T-helper 2 cell treated with Interferon-gamma antibody and Interleukin-4, amounts not matched to agents 5 μg/mL and 100 μg/mL, for 36 hours (primary cell): ENCODE data around the gene PTK6.

Experiments
- DNase-seq: peaks from one replicate; pipeline ENCODE4 v3.0.0; 2021; ENCODE audit warnings: low spot score
- H3K27ac Mint-ChIP-seq: one replicate; pipeline ENCODE4 v1.8.0; 2021; ENCODE audit warnings: mild to moderate bottlenecking, mixed read lengths
- H3K27me3 Mint-ChIP-seq: one replicate; pipeline ENCODE4 v1.8.0; 2021; ENCODE audit warnings: low read depth, mixed read lengths
- H3K36me3 Mint-ChIP-seq: one replicate; pipeline ENCODE4 v1.8.0; 2021; ENCODE audit warnings: low read depth, mixed read lengths
- H3K4me1 Mint-ChIP-seq: one replicate; pipeline ENCODE4 v1.8.0; 2021; ENCODE audit warnings: low read depth, mixed read lengths
- H3K4me3 Mint-ChIP-seq: one replicate; pipeline ENCODE4 v1.8.0; 2022; ENCODE audit warnings: mild to moderate bottlenecking, moderate library complexity, mixed read lengths
- H3K9me3 Mint-ChIP-seq: one replicate; pipeline ENCODE4 v1.8.0; 2021; ENCODE audit warnings: mixed read lengths

The PTK6 gene

GRCh38 chr20:63493563-63494020, 43.6 kb downstream of the PTK6 start:
- H3K4me1 Mint-ChIP-seq = no peaks in the 10 kb centered on the region
- H3K27me3 Mint-ChIP-seq = peaks cover 23% of the 10 kb centered on the region
- no peak overlapping the region for H3K27ac Mint-ChIP-seq
- H3K9me3 Mint-ChIP-seq = no peaks in the 10 kb centered on the region
- H3K36me3 Mint-ChIP-seq = no peaks in the 10 kb centered on the region
- H3K4me3 Mint-ChIP-seq = no peak overlapping the region
- no peak for DNase-seq

DNA sequence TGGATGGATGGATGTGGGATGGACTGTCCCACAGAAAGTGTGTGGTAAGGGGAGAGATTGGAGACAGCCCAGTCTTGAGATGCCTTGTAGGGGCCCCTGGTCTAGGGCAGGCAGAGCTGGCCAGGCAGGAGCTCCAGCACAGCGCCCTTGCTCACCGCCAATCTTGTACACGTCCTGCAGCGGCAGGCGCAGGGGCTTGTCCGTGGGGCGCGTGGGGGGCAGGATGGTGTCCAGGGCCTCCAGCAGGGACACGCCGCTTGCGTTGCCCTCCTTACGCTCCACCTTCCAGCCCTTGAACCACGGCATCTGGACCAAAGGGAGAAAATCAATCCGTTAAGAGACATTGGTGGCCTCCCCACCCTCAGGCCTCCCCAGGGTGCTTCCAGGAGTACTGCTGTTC, 44.2 kb downstream of the PTK6 start:
- no peak for DNase-seq
- Mint-ChIP-seq H3K27ac (no peak overlapping the region), H3K36me3 (no peaks in the 10 kb centered on the region), H3K4me3 (no peak overlapping the region), H3K27me3 (peaks cover 21% of the 10 kb centered on the region), H3K4me1 (no peaks in the 10 kb centered on the region), H3K9me3 (no peaks in the 10 kb centered on the region)

DNA sequence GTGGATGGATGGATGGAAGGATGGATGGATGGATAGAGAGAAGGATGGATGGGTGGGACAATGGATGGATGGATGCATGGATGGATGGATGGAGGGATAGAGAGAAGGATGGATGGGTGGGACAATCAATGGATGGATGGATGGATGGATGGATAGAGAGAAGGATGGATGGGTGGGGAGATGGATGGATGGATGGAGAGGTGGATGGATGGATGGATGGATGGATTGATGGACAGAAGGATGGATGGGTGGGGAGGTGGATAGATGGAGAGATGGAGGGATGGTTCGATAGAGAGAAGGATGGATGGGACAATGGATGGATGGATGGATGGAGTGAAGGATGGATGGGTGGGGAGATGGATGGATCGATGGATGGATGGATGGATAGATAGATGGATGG, 44.7 kb downstream of the PTK6 start:
- H3K9me3 Mint-ChIP-seq = no peaks in the 10 kb centered on the region
- no peak overlapping the region for H3K27ac Mint-ChIP-seq
- DNase-seq = no peak
- no peaks in the 10 kb centered on the region for H3K4me1 Mint-ChIP-seq
- no peak overlapping the region for H3K4me3 Mint-ChIP-seq
- peaks cover 19% of the 10 kb centered on the region for H3K27me3 Mint-ChIP-seq
- H3K36me3 Mint-ChIP-seq = no peaks in the 10 kb centered on the region

GRCh38 chr20:63491635-63492230, 45.4 kb downstream of the PTK6 start:
- Mint-ChIP-seq H3K4me1 (no peaks in the 10 kb centered on the region), H3K27me3 (peaks cover 17% of the 10 kb centered on the region), H3K4me3 (no peak overlapping the region), H3K36me3 (no peaks in the 10 kb centered on the region), H3K9me3 (no peaks in the 10 kb centered on the region), H3K27ac (no peak overlapping the region)
- no peak for DNase-seq

- no peak for DNase-seq
- Mint-ChIP-seq H3K27me3 (peaks cover 10% of the 10 kb centered on the region), H3K27ac (no peak overlapping the region), H3K4me3 (no peak overlapping the region), H3K4me1 (no peaks in the 10 kb centered on the region), H3K9me3 (no peaks in the 10 kb centered on the region), H3K36me3 (no peaks in the 10 kb centered on the region)
Measured at GRCh38 chr20:63491078-63491477, 46.1 kb downstream of the PTK6 start.

DNA sequence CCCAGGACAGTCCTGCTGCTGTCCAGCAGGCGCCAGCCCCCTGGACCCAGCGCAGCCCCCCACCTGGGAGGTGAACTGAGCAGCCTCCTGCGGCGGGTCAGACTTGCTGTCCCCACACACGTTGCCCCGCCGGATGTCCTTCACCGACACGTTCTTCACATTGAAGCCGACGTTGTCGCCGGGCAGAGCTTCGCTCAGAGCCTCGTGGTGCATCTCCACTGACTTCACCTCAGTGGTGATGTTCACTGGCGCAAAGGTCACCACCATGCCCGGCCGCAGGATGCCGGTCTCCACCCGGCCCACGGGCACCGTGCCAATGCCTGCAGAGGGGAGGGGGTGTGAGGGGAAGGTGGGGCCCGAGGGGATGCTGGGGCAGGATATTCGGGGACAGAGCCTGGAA, 46.8 kb downstream of the PTK6 start:
- H3K27me3 Mint-ChIP-seq = peaks cover 10% of the 10 kb centered on the region
- H3K4me3 Mint-ChIP-seq = no peak overlapping the region
- H3K9me3 Mint-ChIP-seq = no peaks in the 10 kb centered on the region
- no peak for DNase-seq
- H3K4me1 Mint-ChIP-seq = no peaks in the 10 kb centered on the region
- H3K27ac Mint-ChIP-seq = no peak overlapping the region
- no peaks in the 10 kb centered on the region for H3K36me3 Mint-ChIP-seq

GRCh38 chr20:63488315-63489251, 48.6 kb downstream of the PTK6 start:
- H3K27me3 Mint-ChIP-seq = peaks cover 10% of the 10 kb centered on the region

GRCh38 chr20:63487781-63488241, 49.4 kb downstream of the PTK6 start:
- no peak for DNase-seq
- Mint-ChIP-seq H3K27ac (no peak overlapping the region), H3K36me3 (no peaks in the 10 kb centered on the region), H3K9me3 (no peaks in the 10 kb centered on the region), H3K27me3 (peaks cover 10% of the 10 kb centered on the region), H3K4me1 (no peaks in the 10 kb centered on the region), H3K4me3 (no peak overlapping the region)

More at GRCh38 chr20:63488315-63489251, 48.6 kb downstream of the PTK6 start:
- no peak for DNase-seq
- Mint-ChIP-seq H3K27ac (no peak overlapping the region), H3K4me3 (no peak overlapping the region), H3K4me1 (no peaks in the 10 kb centered on the region), H3K36me3 (no peaks in the 10 kb centered on the region), H3K9me3 (no peaks in the 10 kb centered on the region)

- Mint-ChIP-seq H3K9me3 (no peaks in the 10 kb centered on the region), H3K4me3 (no peak overlapping the region), H3K4me1 (no peaks in the 10 kb centered on the region), H3K36me3 (no peaks in the 10 kb centered on the region), H3K27me3 (peaks cover 10% of the 10 kb centered on the region), H3K27ac (no peak overlapping the region)
- DNase-seq = no peak
Measured at GRCh38 chr20:63487116-63487764, 49.9 kb downstream of the PTK6 start.

- no peaks in the 10 kb centered on the region for H3K36me3 Mint-ChIP-seq
- peaks cover 14% of the 10 kb centered on the region for H3K27me3 Mint-ChIP-seq
- DNase-seq = no peak
- H3K4me1 Mint-ChIP-seq = no peaks in the 10 kb centered on the region
- H3K9me3 Mint-ChIP-seq = no peaks in the 10 kb centered on the region
- no peak overlapping the region for H3K4me3 Mint-ChIP-seq
- no peak overlapping the region for H3K27ac Mint-ChIP-seq
Measured at GRCh38 chr20:63486300-63486855, 50.8 kb downstream of the PTK6 start.

DNA sequence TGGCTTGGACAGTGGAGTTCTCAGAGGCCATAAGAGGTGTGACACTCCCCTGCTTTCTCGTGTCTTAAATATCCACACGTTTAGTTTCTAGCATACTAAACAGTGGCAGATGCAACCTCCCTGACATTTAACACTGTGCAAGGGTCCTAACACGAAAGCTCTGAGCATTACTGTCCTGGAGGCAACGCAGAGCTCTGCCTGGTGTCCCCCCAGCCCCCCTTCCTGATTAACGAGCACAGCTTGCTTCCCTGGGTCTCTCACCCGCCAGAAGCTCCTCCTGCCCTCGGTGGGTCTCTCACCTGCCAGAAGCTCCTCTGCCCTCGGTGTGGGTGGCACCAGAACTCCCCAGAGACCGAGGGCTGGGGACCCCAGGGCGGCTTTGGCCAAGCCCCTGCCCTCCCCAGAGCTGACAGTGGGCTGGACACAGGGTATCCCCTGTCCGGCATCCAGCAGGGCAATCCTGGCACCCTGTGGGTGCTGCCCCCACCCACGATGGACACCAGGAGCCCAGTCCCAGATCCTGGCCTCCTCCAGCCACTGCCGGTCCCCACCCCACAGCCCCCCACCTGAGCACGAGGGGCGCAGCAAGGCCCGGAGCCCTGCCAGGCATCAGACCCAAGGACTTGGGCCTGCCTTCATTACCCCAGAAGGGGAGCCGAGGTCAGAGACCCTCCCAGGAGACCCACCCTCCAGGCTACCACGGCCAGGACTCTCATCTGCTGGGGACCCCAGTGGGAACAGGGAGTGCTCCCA, 52.3 kb downstream of the PTK6 start:
- Mint-ChIP-seq H3K4me3 (no peak overlapping the region), H3K36me3 (no peaks in the 10 kb centered on the region), H3K9me3 (no peaks in the 10 kb centered on the region), H3K27ac (no peak overlapping the region), H3K4me1 (no peaks in the 10 kb centered on the region), H3K27me3 (peaks cover 15% of the 10 kb centered on the region)
- DNase-seq = no peak

DNA sequence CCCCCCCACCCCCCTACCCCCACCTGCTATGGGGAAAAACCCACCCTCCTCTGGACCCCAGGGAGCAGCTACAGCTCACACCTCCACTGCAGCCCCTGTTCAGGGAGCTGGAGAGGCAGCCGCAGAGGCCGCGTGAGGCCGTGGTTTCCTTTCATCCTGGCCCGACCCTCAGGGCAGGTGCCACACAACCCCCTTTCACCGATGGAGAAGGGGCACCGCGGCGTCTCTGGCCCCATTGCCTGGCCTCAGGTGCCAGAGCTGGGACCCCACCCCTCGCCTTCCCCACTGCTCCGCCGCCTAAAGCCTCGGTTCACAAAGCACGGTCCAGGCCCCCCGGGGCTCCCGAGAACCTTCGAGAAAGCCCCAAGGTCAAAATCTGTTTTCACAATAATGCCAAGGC, 52.9 kb downstream of the PTK6 start:
- no peaks in the 10 kb centered on the region for H3K36me3 Mint-ChIP-seq
- no peak overlapping the region for H3K4me3 Mint-ChIP-seq
- H3K27me3 Mint-ChIP-seq = peaks cover 10% of the 10 kb centered on the region
- no peaks in the 10 kb centered on the region for H3K4me1 Mint-ChIP-seq
- DNase-seq = no peak
- no peaks in the 10 kb centered on the region for H3K9me3 Mint-ChIP-seq
- H3K27ac Mint-ChIP-seq = no peak overlapping the region

- Mint-ChIP-seq H3K4me3 (no peak overlapping the region), H3K27ac (no peak overlapping the region), H3K9me3 (no peaks in the 10 kb centered on the region), H3K27me3 (peaks cover 9% of the 10 kb centered on the region), H3K4me1 (no peaks in the 10 kb centered on the region), H3K36me3 (no peaks in the 10 kb centered on the region)
- no peak for DNase-seq
Measured at GRCh38 chr20:63483834-63484233, 53.3 kb downstream of the PTK6 start.
